GDM1 (cell line): ENCODE measurements around the gene SMG9.

Experiments used
- DNase-seq: peaks from one replicate; lab custom pipeline; 2025; lab: John Stamatoyannopoulos, UW

The SMG9 gene

DNA sequence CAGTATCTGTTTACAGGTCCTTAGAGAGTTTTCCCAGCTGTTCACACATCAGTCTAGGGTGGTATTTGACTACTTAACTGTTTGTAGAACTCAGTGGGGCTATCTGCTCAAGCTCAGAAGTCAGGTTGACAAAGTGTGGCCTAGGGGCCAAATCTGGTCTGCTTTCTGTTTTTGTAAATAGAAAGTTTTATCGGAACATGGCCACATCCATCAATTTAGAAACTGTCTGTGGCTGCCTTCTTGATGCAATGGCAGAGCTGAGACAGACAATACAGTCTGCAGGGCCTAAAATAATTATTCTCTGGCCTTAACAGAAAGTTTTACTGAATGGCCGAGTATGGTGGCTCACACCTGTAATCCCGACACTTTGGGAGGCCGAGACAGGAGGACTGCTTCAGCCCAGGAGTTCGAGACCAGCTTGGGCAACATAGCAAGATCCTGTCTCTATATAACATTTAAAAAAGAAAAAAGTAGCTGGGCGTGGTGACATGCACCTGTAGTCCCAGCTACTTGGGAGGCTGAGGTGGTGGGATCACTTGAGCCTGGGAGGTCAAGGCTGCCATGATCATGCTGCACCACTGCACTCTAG, 2.4 kb downstream of the SMG9 start:
- no peak for DNase-seq

DNA sequence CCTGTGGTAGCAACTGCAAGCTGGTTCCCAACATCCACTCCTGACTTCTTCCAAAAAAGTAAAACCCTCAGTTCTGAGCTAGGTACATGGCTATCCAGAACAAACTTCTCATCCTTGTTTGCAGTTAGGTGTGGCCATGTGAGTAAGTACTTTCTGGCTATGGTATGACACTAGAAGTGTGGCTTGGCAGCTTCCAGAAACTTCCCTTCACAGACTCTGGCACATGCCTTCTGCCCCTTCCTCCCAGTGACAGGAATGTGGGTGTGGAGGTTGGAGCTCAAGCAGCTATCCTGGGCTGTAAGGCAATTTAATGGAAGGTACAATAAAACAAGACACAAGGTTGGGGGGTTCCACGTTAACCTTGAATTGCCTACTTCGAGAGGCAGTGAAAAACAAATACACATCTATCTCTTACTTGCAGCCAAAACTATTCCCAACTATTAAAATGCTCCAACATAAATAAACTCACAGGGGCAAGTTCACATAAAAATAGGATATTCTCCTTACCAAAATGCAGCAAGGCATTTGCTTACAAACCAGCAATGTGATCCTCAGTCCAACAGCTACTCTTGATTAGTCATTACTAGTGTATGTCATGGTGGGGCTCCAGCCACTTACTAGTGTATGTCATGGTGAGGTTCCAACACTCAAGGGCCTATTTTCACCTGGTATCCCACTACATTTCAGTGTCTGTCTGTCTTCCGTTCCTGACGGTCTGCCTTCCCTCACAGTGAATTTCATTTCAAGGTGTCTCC, 3.1 kb downstream of the SMG9 start:
- no peak for DNase-seq

DNA sequence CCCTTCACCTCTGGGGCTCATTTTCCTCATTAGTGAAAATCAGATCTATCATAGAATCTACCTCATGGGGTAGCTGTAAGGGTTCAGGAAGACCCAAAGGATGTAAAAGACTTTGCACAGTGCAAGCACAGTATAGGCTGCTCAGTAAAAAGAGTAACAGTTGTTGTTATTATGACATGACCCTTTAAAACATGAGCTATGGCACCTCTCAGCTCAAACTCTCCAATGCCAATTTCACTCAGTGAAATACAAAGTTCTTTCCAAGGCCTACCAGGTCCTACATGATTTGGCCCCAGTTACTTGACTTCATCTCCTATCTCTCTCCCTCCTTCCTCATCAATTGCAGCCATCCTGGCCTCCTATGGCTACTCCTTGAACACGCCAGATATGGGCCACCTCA, 4.9 kb downstream of the SMG9 start:
- no peak for DNase-seq

DNA sequence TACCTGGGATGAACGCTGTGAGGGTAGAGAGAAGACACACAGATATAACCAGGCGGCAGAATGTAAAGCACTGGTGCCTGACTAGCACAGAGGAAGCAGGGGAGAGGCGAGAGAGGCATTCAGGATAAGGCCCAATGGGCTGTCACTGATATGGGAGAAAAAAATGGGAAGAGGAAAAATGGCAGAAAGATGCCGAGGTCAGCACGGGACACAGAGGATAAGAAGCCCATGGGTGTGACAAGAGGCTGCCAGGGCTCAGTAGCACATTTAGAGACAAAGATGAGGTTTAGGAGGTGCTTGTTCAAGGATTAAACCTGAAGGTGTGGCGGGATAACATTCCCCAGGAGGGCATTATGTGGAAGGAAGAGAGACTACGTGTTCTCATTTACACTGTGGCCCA, 5.6 kb downstream of the SMG9 start:
- DNase-seq: no peak

DNA sequence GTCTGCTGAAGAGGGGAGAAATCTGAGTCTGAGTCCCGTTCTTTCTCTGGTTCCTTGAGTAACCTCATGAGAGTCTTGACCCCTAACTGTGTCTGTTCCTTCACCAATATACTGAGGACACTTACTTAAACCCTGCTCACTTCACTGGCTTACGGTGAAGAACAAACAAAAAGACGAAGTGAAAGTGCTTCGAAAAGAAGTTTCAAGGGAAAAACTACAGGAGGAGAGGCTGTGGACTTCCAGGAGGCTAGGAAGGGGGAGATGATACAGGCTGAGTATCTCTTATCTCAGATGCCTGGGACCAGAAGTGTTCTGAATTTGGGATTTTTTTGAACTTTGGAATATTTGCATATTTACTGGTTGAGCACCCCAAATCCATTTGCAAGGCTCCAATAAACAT, 6.1 kb downstream of the SMG9 start:
- no peak for DNase-seq

DNA sequence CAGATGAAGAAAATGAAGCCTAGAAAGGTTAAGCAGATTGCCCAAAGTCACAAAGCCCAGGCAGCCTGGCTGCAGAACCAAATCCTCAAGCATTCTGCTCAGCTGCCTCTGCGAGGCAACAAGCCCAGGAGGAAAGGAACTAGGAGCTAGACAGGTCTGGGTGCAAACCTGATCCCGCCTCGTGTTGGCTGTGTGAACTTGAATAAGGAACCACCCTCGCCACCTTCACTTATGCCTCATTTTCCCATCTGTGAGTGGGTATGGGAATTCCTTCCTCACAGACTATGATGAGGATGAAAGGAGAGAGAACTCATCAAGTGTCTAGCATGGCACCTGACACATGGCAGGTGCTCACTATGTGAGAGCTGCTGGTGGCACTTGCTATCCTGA, 6.6 kb downstream of the SMG9 start:
- no peak for DNase-seq

DNA sequence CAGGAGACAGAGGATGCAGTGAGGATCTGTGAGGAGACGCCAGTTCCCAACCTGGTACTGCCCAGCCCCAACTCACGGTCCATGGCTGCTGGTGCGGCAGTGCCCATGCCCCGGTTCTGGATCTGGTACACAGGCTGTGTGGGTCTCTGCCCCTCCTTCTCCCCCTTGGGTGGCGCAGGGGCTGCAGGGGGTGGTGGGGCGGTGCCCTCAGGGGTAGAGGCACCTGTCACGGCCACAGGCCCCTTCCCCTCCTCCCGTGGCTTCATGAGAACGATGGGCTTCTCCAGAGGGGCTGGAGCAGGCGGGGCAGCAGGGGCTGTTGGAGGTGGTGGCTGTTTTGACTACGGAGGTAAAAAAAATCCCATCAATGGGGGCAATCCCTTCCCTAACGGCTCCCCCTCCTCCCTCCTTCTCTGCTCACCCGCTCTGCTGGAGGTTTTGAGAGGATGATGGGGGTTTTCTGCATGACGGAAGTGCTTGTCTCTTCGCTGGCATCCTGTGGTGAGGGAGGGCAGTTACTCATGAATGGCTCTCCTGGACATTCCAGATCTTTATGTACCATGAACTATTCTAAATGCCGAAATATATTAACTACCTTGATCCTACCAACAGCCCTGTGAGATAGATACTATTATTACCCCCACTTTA, 7.1 kb downstream of the SMG9 start:
- DNase-seq: no peak

DNA sequence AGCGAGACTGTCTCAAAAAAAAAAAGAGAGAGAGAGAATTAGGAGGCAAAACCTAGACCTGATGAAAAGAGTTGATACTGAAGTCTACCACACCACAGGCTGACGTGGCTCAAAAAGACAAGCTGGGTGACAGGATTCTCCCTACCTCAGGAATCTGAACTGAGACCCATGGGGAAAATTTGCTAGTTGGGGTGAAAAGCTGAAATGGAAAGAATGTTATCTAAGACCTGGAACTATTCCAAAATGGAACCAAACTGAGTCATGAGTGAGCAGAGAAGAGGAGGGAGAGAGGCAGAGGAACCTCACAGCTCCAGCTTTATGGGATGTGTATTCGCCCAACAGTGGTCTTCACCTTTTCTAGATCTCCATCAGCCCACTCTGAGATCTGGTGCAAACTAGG, 11.7 kb downstream of the SMG9 start:
- no peak for DNase-seq

DNA sequence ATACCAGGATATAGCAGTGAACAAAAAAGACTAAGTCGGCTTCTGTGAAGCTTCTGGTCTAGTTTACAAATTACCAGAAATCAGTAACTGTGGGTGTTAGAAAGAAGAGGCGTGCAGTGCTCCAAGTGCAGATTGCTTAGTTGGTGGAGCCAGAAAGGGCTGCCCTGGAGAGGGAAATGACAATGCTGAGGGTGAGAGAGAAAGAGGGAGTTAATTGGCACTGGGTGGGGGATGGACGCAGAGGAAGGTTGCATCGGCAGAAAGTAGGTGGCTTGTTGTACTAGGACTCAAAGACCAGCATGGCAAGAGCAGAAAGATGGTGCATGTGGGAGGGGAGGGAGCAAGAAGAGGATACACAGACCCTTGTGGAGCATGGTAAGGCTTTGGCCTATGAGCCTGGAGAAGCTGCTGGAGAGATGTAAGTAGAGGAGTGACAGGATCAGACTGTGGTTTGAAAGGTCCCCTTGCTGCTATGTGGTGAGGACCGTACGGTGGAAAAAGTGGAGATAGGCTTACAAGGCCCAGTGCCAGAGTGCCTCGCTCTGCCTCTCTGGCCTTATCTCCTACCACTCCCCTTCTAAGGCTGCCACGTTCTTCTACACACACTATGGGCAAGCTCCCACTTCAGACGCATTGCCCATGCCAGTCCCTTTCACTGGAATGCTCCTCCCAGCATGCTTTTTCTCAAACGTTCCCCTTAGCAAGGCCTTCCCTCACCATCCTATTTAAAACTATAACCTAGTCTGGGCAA, 13.5 kb downstream of the SMG9 start:
- no peak for DNase-seq

DNA sequence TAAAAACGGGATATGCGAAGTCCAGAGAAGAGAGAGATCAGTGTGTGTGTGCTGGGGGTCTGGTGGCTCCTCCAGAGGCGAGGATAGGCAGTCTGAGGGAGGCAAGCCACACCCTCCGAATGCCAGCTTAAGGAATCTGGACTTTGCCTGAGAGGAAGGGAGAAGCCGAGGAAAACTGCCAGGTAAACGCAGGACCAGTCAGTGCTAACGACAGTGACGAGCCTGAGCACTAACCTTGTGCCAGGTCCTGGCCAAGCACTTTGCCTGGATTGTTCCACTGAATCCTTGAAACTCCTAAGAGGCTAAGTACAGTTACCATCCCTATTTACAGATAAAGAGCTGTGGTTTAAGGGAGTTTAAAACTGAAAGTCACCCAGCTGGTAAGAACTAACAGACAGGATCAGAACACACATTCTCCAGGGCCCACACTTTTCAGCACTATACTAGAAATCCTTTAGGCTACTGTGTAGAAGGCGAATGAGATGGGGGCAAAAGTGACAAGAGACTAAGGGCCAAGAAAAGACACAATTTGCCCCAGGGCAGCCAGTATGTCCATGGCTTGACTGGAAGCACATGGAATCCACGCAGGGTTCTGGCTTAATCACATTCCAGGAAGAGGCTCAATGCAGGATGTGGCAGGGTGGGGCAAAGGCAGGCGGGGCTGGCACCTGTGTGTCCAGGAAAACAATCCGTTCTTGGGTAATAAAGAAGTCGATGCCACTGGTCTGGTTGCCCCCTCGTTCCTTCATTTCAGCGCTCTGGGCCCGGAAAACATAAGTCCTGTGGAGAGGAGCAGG, 15.1 kb downstream of the SMG9 start:
- no peak for DNase-seq

DNA sequence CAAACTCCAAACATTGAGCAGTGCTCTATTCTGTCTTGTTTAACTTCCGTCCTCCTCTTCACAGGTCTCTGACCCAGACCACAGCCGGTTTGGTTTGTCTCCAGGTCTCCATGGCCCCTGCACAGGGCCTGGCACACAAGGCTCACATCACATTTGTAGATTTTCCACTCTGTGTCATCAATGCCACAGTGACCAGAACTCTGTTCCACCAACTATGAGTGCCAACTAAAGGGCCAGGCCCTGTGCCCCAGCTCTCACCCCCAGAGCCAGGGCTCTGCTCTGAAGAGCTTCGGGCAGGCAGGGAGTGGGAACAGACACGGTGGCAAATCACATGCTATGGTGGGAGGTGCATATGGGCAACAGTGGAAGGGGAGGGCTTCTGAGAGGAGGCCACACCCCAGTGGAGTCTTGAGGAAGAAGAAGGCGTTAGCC, 16.0 kb downstream of the SMG9 start:
- no peak for DNase-seq

DNA sequence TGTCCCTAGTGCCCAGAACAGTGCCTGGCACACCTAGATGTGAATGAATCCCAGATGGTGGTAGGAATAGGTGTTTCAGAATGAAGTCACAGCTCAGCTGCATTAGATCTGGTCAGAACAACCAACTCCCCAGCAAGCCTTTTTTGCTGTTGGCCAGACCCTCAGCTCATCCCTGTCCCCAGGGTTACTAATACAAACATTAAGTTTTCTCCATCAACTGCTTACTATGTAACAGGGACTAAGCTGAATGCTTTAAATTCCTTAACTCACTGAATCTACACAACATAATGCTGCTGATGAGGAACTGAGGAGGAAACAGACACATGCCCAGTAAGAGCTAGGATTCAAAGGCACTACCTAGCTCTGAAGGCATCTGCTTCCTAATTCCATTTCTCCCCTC, 18.8 kb downstream of the SMG9 start:
- DNase-seq: no peak

DNA sequence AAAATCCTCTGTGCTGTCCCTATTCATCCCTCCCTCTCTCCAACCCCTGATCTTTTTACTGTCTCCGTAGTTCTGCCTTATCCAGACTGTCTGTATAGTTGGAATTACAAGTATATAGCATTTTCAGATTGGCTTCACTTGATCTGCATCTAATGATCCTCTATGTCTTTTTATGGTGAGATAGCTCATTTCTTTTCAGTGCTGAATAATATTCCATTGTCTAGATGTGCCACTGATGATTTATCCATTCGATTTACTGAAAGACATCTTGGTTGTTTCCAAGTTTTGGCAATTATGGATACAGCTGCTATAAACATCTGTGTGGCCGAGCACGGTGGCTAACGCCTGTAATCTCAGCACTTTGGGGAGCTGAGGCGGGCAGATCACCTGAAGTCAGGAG, 19.7 kb downstream of the SMG9 start:
- DNase-seq: no peak

DNA sequence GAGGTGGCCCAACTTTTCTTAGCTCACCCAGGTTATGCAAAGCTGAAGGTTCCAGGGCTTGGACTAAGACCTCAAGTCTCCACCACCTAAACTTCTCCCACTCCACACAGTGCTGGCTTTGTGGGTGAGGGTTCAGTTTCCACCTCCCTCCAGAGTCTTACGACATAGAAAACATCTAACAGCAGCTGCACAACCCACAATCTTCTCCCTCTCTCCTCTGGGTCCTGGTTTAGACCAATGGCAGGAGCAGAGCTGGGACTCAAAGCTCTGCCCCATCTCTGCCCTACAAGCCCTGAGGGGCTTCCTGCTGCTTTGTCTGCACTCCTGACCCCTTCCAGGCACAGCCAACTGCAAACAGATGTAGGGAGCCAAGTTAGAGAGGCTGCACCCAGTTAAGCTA, 22.9 kb downstream of the SMG9 start:
- DNase-seq: no peak

DNA sequence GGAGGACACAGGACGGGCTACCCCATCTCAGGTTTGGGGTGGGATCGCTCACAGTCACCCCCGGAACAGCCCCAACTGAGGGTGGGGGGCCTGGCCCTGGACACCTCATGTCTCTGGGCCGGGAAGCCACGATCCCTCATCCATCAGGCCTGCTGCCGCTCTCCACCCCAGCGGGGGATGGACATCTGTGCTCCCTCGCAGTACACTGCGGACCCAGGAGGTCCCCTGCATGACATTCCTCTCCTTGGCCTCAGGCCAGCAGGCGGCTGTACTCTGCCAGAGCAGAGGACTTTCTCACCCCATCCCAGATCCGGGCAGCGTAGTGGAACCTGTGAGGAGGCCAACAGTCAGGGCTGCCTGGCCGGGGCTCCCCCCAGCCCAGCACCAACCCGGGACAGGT, 23.4 kb downstream of the SMG9 start:
- no peak for DNase-seq

DNA sequence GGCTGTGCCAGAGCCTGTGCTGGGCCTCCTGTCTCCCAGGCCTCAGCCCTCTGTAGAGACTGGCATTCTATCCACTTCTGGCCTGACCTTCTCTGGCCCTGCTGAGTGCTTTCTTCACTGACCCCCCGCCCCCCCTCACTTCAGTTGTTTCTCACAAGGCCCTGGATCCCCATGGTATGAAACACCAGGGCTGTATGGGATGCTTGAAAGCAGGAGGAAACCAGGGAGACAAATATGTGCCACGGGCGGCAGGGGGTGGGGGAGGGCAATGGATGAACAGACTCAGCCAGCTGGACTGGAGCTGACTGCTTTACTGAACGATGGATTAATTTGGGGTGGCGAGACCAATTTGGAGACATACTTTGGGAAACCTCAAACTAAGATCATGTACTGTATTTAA, 24.8 kb downstream of the SMG9 start:
- no peak for DNase-seq

DNA sequence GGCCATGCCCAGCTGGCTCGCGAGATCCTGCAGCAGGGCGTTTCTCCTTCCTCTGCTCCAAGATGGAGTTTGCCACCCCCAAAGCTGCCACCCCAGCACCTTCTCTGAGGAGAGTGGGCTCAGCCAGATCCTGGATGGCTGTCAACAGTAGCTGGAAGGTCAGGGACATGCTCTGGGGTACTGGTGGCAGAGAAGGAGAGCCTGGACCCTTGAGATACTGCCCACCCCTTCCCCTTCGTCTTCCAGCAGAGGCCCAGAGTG, 27.2 kb downstream of the SMG9 start:
- DNase-seq: no peak

DNA sequence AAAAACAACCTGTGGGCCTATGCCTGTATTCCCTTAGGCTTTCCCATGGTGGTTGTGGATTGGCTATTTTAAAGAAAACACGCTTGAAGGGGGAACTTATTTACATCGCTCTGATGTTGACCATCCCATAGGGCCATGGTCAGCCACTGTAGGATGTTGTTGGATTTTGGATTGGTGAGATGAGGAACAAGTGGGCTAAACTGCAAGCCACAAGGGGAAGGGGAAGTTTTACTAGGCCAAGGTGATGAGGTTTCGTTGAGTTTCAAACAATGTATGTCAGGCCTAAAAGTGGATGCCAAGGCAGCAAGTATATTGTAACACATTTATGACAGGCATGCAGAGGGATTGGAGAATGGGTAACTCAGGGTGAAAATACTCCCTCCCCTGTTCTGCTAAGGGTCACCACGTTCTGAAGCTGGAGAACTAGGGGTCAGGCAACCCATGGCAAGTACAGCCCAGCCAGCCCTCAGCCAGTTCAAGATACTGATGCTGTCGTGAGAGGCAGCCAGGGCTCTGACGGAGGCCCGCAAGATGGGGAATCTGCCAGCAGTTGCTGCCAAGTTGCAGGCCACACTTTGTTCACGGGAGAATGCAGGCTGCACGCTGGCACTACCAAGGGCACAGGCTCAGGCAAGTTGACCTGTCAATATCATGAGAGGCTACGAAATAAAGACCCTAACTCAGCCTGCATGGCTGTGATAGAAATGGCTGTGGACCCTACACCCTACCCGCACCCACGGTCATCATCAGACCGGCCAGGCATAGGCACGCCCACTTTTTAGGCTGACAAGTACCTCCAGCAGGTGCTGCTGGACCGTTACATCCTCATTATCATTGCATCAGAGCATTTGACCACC, 27.8 kb downstream of the SMG9 start:
- peak; percentile 9 for DNase-seq

DNA sequence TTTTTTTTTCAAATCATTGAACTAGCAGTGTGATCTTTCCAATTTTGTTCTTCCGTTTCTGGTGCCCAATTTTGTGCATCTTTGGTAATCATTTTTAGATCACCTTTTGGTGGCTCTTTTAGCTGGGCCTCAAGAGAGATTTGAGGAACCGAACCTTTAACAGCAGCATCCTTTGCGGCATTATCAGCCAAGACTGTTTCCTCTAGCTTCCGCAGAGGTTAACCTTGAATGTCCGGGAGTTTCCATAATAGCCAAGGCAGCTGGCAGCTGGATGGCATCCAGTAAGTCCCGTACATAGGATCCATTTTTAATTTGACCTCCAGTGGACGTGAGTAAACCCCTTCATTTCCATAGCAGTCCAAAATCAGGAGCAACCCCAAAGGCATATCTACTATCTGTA, 29.3 kb downstream of the SMG9 start:
- DNase-seq: peak; percentile 60

DNA sequence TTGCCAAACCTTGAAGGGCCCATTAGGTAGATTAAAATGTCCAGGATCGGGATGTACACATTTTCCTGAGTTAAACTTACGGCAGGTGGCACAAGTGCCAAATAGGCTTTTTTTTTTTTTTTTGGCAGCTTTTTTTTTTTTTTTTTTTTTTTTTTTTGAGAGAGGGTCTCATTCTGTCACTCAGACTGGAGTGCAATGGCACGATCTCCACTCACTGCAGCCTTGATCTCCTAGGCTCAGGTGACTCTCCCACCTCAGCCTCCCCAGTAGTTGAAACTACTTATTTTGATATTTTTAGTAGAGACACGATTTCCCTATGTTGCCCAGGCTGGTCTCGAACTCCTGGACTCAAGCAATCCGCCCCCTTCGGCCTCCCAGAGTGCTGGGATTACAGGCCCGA, 29.9 kb downstream of the SMG9 start:
- DNase-seq: no peak

DNA sequence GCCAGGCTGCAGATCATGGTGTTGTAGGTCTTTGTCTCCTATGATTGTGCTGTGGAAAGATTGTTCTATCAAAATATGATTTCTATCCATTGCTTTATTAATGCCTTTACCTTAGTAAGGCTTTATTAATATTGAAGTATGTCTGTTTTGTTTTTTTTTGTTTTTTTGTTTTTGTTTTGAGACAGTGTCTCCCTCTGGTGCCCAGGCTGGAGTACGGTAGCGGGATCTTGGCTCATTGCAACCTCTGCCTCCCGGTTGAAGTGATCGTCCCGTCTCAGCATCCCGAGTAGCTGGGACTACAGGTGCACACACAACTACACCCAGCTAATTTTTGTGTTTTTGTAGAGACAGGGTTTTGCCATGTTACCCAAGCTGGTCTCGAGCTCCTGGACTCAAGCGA, 31.2 kb downstream of the SMG9 start:
- DNase-seq: no peak
